Fibroblast of lung (primary cell): ENCODE data around the gene KRTAP4-9. TPM values are rescaled to one million over a fixed set of nuclear protein-coding genes. Genes with fewer than 3 reads are reported as not detected.

ENCODE experiments used
- DNase-seq, 2 donors: peaks; one replicate each; pipeline versions ENCODE4 v3.0.0 to v3.0.0-alpha.2; 2010; ENCODE audit warnings: low read depth in 2 of 2
- H2AFZ ChIP-seq: 2 replicates; pipeline ENCODE4 v1.5.1; 2012; ENCODE audit warnings: low read length, control low read depth, inconsistent platforms
- H3K27ac ChIP-seq: 2 replicates; pipeline ENCODE4 v1.5.1; 2011; ENCODE audit warnings: low read length, control low read depth; ENCODE audit not compliant: insufficient read depth
- H3K27me3 ChIP-seq: 2 replicates; pipeline ENCODE4 v1.5.1; 2011; ENCODE audit warnings: mild to moderate bottlenecking, low read length; ENCODE audit not compliant: control insufficient read depth, insufficient read depth
- H3K36me3 ChIP-seq: 2 replicates; pipeline ENCODE4 v1.5.1; 2011; ENCODE audit warnings: low read length; ENCODE audit not compliant: control insufficient read depth, insufficient read depth
- H3K4me1 ChIP-seq: 2 replicates; pipeline ENCODE4 v1.5.1; 2011; ENCODE audit warnings: low read length; ENCODE audit not compliant: control insufficient read depth, insufficient read depth; ENCODE audit errors: extremely low read depth
- H3K4me2 ChIP-seq: 2 replicates; pipeline ENCODE4 v1.5.1; 2011; ENCODE audit warnings: low read length, control low read depth; ENCODE audit not compliant: insufficient read depth; ENCODE audit errors: extremely low read depth
- H3K4me3 ChIP-seq, 4 experiments: fragments of 200-600 bp in 1 of 4; sonication (generic) in 1 of 4; replicated peaks in 1 of 4; 2 replicates each; pipeline ENCODE4 v1.5.1; 2011 to 2016; ENCODE audit warnings: low read length in 4 of 4, low read depth in 3 of 4, mild to moderate bottlenecking in 3 of 4, control low read depth in 2 of 4, inconsistent platforms in 1 of 4, mixed read lengths in 1 of 4; ENCODE audit not compliant: insufficient read depth in 1 of 4; ENCODE audit errors: control extremely low read depth in 1 of 4
- H3K79me2 ChIP-seq: 2 replicates; pipeline ENCODE4 v1.5.1; 2012; ENCODE audit warnings: mild to moderate bottlenecking, low read length, inconsistent platforms; ENCODE audit not compliant: control insufficient read depth, insufficient read depth
- H3K9ac ChIP-seq: 2 replicates; pipeline ENCODE4 v1.5.1; 2011; ENCODE audit warnings: mild to moderate bottlenecking, low read length, control low read depth; ENCODE audit not compliant: insufficient read depth
- H3K9me3 ChIP-seq: 2 replicates; pipeline ENCODE4 v1.5.1; 2012; ENCODE audit warnings: low read depth, low read length; ENCODE audit not compliant: control insufficient read depth, insufficient read depth
- H4K20me1 ChIP-seq: 2 replicates; pipeline ENCODE4 v1.5.1; 2011; ENCODE audit warnings: low read length; ENCODE audit not compliant: control insufficient read depth, insufficient read depth; ENCODE audit errors: extremely low read depth
- EZH2 ChIP-seq: IDR thresholded peaks from 2 replicates; pipeline ENCODE4 v1.5.1; 2012; ENCODE audit warnings: low read length, control low read depth, mild to moderate bottlenecking; ENCODE audit errors: missing control alignments
- polyA plus RNA-seq, 2 donors: library from polyadenylated mRNA; depleted of rRNA in 1 of 2; stranded (reverse) in 1 of 2; unstranded in 1 of 2; fragments of >200 nt; gene quantifications; 2 replicates each; pipeline ENCODE4 v1.2.1, GENCODE V29; 2011 to 2012; ENCODE audit warnings: missing spikeins in 1 of 2
- total RNA-seq: library from RNA; depleted of rRNA; stranded (reverse); fragments of >200 nt; gene quantifications from 2 replicates; pipeline ENCODE4 v1.2.1, GENCODE V29; 2014
- TF ChIP-seq, protein P1 (sequence below), 2 donors: IDR thresholded peaks in 1 of 2; conservative IDR thresholded peaks in 1 of 2; 1 replicate in 1 of 2; 2 replicates in 1 of 2; pipeline ENCODE4 v1.5.1; 2011 to 2012; ENCODE audit warnings: low read length in 2 of 2, control low read depth in 1 of 2, inconsistent platforms in 1 of 2, low read depth in 1 of 2, mild to moderate bottlenecking in 1 of 2

The KRTAP4-9 gene
- total and polyA plus RNA-seq, 2 donors (not counting 1 experiment from before 2014, with no cell fraction given), result not detected

DNA sequence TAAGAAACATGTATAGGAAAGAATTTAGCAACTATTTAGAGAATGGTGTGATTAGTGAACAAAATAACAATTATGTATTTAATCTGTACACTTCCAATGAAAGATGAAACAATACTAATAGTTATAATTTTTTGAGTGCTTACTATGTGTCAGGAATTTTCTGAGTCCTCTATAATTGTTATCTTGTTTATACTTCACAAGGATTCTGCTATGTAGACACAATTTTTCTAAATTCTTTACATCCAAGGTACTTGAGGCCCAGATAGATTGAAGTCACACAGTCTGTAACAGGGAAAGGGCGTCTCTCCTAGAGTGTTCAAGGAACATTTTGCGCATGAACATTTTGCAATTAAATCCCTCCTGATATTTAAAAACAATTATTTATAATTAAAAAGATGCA is 19.9 kb downstream of the KRTAP4-9 start:
- H3K9ac ChIP-seq, result no peak overlapping the region
- no peak overlapping the region for H3K4me2 ChIP-seq
- H3K4me3 ChIP-seq, result no peak overlapping the region
- H3K27me3 ChIP-seq, result no peaks in the 10 kb centered on the region
- no peaks in the 10 kb centered on the region for H3K79me2 ChIP-seq
- H3K36me3 ChIP-seq, result no peaks in the 10 kb centered on the region
- H4K20me1 ChIP-seq, result no peaks in the 10 kb centered on the region
- H3K27ac ChIP-seq, result no peak overlapping the region
- no peak for TF ChIP-seq EZH2
- TF ChIP-seq, protein P1, sequence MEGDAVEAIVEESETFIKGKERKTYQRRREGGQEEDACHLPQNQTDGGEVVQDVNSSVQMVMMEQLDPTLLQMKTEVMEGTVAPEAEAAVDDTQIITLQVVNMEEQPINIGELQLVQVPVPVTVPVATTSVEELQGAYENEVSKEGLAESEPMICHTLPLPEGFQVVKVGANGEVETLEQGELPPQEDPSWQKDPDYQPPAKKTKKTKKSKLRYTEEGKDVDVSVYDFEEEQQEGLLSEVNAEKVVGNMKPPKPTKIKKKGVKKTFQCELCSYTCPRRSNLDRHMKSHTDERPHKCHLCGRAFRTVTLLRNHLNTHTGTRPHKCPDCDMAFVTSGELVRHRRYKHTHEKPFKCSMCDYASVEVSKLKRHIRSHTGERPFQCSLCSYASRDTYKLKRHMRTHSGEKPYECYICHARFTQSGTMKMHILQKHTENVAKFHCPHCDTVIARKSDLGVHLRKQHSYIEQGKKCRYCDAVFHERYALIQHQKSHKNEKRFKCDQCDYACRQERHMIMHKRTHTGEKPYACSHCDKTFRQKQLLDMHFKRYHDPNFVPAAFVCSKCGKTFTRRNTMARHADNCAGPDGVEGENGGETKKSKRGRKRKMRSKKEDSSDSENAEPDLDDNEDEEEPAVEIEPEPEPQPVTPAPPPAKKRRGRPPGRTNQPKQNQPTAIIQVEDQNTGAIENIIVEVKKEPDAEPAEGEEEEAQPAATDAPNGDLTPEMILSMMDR (conservative IDR thresholded peaks at IDR 0.05 in 1 of 2, IDR thresholded peaks at IDR 0.05 in 1 of 2; ENCODE audit: low read depth in 1 of 2, low read length in 2 of 2), result no peak
- H3K9me3 ChIP-seq, result no peaks in the 10 kb centered on the region
- H3K4me1 ChIP-seq, result no peaks in the 10 kb centered on the region
- H2AFZ ChIP-seq, result no peak overlapping the region
- no peak for DNase-seq

DNA sequence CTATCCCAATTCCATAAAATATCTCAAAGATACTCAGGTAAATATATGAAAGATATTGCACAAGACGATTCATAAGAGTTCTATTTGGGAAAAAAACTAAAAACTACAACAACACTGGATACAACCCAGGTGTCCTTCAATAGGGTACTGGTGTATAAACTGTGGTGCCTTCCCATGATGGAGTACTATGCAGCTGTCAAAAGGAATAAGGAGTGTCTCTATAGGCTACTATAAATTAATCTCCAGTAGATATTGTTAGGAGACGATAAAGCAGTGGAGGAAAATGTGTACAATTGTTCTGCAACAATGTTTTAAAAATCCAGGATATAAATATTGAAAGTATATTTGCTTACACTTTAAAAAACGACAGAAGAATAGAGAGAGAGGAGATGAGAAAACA is 21.2 kb downstream of the KRTAP4-9 start:
- no peak for DNase-seq
- Histone ChIP-seq H4K20me1 (no peaks in the 10 kb centered on the region), H3K27ac (no peak overlapping the region), H2AFZ (no peak overlapping the region), H3K9me3 (no peaks in the 10 kb centered on the region), H3K4me3 (no peak overlapping the region), H3K4me2 (no peak overlapping the region), H3K79me2 (no peaks in the 10 kb centered on the region), H3K4me1 (no peaks in the 10 kb centered on the region), H3K9ac (no peak overlapping the region), H3K27me3 (no peaks in the 10 kb centered on the region), H3K36me3 (no peaks in the 10 kb centered on the region)
- TF ChIP-seq, protein P1 (conservative IDR thresholded peaks at IDR 0.05 in 1 of 2, IDR thresholded peaks at IDR 0.05 in 1 of 2; ENCODE audit: low read depth in 1 of 2, low read length in 2 of 2), result no peak
- TF ChIP-seq EZH2, result no peak

DNA sequence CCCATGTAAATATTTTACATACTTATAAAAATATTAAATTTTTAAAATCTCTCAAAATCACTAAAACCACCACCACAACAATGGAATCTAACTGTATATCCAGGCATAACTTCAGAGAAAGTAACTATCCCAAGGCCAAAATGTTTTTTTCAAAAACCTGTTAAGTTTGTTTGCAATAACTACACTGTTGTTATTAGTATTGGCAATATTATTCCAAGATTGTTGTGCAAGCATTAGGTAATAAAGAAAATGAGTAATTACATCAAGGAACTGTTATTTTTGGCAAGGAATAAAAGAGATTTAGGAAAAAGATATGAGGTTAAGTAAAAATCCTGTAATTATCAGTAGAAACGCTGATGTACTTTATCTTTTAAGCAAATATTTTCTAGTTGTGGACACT is 22.2 kb downstream of the KRTAP4-9 start:
- no peaks in the 10 kb centered on the region for H3K9me3 ChIP-seq
- H3K4me2 ChIP-seq, result no peak overlapping the region

More for the DNA sequence above, 22.2 kb downstream of the KRTAP4-9 start:
- no peak for TF ChIP-seq EZH2
- TF ChIP-seq, protein P1 (conservative IDR thresholded peaks at IDR 0.05 in 1 of 2, IDR thresholded peaks at IDR 0.05 in 1 of 2; ENCODE audit: low read depth in 1 of 2, low read length in 2 of 2), result no peak
- H2AFZ ChIP-seq, result no peak overlapping the region
- H3K4me1 ChIP-seq, result no peaks in the 10 kb centered on the region
- no peaks in the 10 kb centered on the region for H3K79me2 ChIP-seq
- DNase-seq, result no peak
- no peaks in the 10 kb centered on the region for H4K20me1 ChIP-seq
- H3K9ac ChIP-seq, result no peak overlapping the region
- H3K36me3 ChIP-seq, result no peaks in the 10 kb centered on the region
- no peak overlapping the region for H3K4me3 ChIP-seq
- H3K27me3 ChIP-seq, result no peaks in the 10 kb centered on the region
- H3K27ac ChIP-seq, result no peak overlapping the region
